A673 (cell line): ENCODE measurements around the gene P2RX6.
"Not testable (repeated sequence)": the region's sequence is repeated elsewhere in the genome, so short reads cannot be mapped to it uniquely, and the experiment has no call there.

Source experiments
- EZH2 ChIP-seq: fragments of 200-600 bp; sonication (generic); IDR thresholded peaks from 2 replicates; pipeline ENCODE4 v1.6.1; 2017; ENCODE audit warnings: borderline replicate concordance, low read depth, mild to moderate bottlenecking, mixed read lengths, antibody characterized with exemption, low read length; ENCODE audit not compliant: poor library complexity, severe bottlenecking
- TF ChIP-seq, protein P1 (sequence below): fragments of 300-800, 200-600 bp; sonication (generic); conservative IDR thresholded peaks from 2 replicates; pipeline ENCODE4 v1.5.1; 2017; ENCODE audit warnings: low read depth, mild to moderate bottlenecking, antibody characterized with exemption, low read length, moderate library complexity, mixed read lengths

DNA sequence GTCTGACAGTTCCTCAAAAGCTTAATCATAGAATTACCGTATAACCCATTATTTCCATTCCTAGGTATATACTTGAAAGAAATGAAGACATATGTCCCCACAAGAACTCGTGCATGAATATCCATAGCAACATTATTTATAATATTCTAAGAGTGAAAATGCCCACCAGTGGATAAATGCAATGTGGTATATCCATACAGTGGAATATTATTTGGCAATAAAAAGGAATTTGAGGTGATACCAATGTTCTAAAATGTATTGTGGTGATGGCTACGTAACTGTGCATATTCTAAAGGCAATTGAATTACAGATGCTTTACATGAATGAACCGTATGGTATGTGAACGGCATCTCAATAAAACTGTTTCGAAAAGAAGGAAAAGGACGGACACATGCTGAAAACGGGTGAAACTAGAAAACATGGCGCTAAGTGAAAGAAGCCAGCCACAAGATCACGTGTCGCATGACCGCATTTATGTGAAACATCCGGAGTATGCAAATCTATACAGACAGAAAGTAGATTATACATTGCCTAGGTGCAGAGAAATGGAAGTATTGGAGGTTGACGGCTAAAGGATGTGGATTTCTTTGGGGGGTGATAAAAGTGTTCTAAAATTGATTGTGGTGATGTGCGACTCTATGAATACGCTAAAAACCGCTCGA is 46.8 kb downstream of the P2RX6 start:
- TF ChIP-seq, protein P1, sequence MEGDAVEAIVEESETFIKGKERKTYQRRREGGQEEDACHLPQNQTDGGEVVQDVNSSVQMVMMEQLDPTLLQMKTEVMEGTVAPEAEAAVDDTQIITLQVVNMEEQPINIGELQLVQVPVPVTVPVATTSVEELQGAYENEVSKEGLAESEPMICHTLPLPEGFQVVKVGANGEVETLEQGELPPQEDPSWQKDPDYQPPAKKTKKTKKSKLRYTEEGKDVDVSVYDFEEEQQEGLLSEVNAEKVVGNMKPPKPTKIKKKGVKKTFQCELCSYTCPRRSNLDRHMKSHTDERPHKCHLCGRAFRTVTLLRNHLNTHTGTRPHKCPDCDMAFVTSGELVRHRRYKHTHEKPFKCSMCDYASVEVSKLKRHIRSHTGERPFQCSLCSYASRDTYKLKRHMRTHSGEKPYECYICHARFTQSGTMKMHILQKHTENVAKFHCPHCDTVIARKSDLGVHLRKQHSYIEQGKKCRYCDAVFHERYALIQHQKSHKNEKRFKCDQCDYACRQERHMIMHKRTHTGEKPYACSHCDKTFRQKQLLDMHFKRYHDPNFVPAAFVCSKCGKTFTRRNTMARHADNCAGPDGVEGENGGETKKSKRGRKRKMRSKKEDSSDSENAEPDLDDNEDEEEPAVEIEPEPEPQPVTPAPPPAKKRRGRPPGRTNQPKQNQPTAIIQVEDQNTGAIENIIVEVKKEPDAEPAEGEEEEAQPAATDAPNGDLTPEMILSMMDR = not testable (repeated sequence)
- not testable (repeated sequence) for TF ChIP-seq EZH2
